HG02798 (cell line): ENCODE measurements around the gene YBEY.
"Not testable (repeated sequence)": the region's sequence is repeated elsewhere in the genome, so short reads cannot be mapped to it uniquely, and the experiment has no call there.

Experiments
- ATAC-seq: cut with Tn5 transposase; IDR thresholded peaks from one replicate; pipeline ENCODE4 v1.9.1; 2021; ENCODE audit warnings: mild to moderate bottlenecking; ENCODE audit not compliant: unreplicated experiment, poor library complexity

The YBEY gene

GRCh38 chr21:46299167-46299566 lies 13.0 kb downstream of the YBEY start:
- no peak for ATAC-seq

- no peak for ATAC-seq
Observed at GRCh38 chr21:46301759-46302158, 15.6 kb downstream of the YBEY start.

GRCh38 chr21:46304437-46304836 lies 18.3 kb downstream of the YBEY start:
- ATAC-seq, result no peak

GRCh38 chr21:46304955-46305354 lies 18.8 kb downstream of the YBEY start:
- ATAC-seq, result no peak

GRCh38 chr21:46307625-46308024 lies 21.5 kb downstream of the YBEY start:
- no peak for ATAC-seq

GRCh38 chr21:46308431-46308830 lies 22.3 kb downstream of the YBEY start:
- ATAC-seq, result no peak

GRCh38 chr21:46310260-46310659 lies 24.1 kb downstream of the YBEY start:
- not testable (repeated sequence) for ATAC-seq

- no peak for ATAC-seq
Observed at GRCh38 chr21:46311568-46311967, 25.4 kb downstream of the YBEY start.

GRCh38 chr21:46312949-46313348 lies 26.8 kb downstream of the YBEY start:
- ATAC-seq, result no peak

- ATAC-seq, result no peak
Observed at GRCh38 chr21:46314441-46315020, 28.4 kb downstream of the YBEY start.

GRCh38 chr21:46316708-46317324 lies 30.7 kb downstream of the YBEY start:
- no peak for ATAC-seq

GRCh38 chr21:46317710-46318463 lies 31.7 kb downstream of the YBEY start:
- no peak for ATAC-seq

GRCh38 chr21:46318464-46318845 lies 32.3 kb downstream of the YBEY start:
- no peak for ATAC-seq

- ATAC-seq, result no peak
Observed at GRCh38 chr21:46319186-46319585, 33.0 kb downstream of the YBEY start.

GRCh38 chr21:46320331-46320801 lies 34.2 kb downstream of the YBEY start:
- ATAC-seq, result no peak

GRCh38 chr21:46322351-46323226 lies 36.4 kb downstream of the YBEY start:
- no peak for ATAC-seq

- ATAC-seq, result no peak
Observed at GRCh38 chr21:46323227-46323709, 37.1 kb downstream of the YBEY start.

- peak; percentile 88 for ATAC-seq
Observed at GRCh38 chr21:46323710-46324389, 37.7 kb downstream of the YBEY start, which contains the start of the genes C21orf58 and PCNT. TSS of gene C21orf58 (minus strand) at chr21:46323870. CDS start at chr21:46322738, 1,132 bp downstream. TSS of gene PCNT (plus strand) at chr21:46324156. CDS start at chr21:46324229, 73 bp downstream.

- ATAC-seq, result peak; percentile 62
Observed at GRCh38 chr21:46324390-46325072, 38.4 kb downstream of the YBEY start.
